GM18499 (cell line): ENCODE data around the gene NBPF19.
"Not testable (repeated sequence)": the region's sequence is repeated elsewhere in the genome, so short reads cannot be mapped to it uniquely, and the experiment has no call there.

Experiments used
- ATAC-seq: cut with Tn5 transposase; IDR thresholded peaks from one replicate; pipeline ENCODE4 v1.9.1; 2021; ENCODE audit warnings: moderate number of reproducible peaks; ENCODE audit not compliant: insufficient read depth, unreplicated experiment

Gene NBPF19, protein sequence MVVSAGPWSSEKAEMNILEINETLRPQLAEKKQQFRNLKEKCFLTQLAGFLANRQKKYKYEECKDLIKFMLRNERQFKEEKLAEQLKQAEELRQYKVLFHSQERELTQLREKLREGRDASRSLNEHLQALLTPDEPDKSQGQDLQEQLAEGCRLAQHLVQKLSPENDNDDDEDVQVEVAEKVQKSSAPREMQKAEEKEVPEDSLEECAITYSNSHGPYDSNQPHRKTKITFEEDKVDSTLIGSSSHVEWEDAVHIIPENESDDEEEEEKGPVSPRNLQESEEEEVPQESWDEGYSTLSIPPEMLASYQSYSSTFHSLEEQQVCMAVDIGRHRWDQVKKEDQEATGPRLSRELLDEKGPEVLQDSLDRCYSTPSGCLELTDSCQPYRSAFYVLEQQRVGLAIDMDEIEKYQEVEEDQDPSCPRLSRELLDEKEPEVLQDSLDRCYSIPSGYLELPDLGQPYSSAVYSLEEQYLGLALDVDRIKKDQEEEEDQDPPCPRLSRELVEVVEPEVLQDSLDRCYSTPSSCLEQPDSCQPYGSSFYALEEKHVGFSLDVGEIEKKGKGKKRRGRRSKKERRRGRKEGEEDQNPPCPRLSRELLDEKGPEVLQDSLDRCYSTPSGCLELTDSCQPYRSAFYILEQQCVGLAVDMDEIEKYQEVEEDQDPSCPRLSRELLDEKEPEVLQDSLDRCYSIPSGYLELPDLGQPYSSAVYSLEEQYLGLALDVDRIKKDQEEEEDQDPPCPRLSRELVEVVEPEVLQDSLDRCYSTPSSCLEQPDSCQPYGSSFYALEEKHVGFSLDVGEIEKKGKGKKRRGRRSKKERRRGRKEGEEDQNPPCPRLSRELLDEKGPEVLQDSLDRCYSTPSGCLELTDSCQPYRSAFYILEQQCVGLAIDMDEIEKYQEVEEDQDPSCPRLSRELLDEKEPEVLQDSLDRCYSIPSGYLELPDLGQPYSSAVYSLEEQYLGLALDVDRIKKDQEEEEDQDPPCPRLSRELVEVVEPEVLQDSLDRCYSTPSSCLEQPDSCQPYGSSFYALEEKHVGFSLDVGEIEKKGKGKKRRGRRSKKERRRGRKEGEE (N-terminal part only)

GRCh38 chr1:149474745-149475144, at the start of gene NBPF19:
Gene NBPF19 (plus strand): TSS chr1:149475045. CDS start chr1:149475933, 888 bp downstream.
- ATAC-seq, result not testable (repeated sequence)

- not testable (repeated sequence) for ATAC-seq
These were observed 46.5 kb upstream of the NBPF19 start for GRCh38 chr1:149428317-149428716.

- not testable (repeated sequence) for ATAC-seq
These were observed 29.4 kb upstream of the NBPF19 start for GRCh38 chr1:149445451-149445850.

- not testable (repeated sequence) for ATAC-seq
These were observed 22.6 kb upstream of the NBPF19 start for GRCh38 chr1:149452196-149452595.

DNA sequence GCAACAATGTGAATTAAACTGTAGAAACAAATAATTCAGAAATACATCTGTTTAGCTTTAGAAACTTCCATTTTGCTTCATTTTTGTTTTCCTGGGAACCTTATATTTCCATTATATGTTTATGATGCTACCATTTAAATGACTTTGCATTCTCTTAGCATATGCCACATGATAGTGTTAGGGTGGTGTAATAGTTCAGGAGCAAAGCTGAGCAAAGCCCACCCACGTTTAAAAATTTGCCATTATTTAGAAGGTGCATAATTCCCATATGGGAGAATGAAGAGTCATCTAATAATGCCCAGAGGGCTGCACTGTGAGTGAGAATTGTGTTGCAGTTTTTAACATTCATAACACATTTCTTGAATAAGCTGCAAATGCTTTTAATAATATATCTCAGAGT, 22.2 kb upstream of the NBPF19 start:
- not testable (repeated sequence) for ATAC-seq

GRCh38 chr1:149558350-149558825, 83.5 kb downstream of the NBPF19 start:
- not testable (repeated sequence) for ATAC-seq

GRCh38 chr1:149561806-149562205, 87.0 kb downstream of the NBPF19 start:
- not testable (repeated sequence) for ATAC-seq

DNA sequence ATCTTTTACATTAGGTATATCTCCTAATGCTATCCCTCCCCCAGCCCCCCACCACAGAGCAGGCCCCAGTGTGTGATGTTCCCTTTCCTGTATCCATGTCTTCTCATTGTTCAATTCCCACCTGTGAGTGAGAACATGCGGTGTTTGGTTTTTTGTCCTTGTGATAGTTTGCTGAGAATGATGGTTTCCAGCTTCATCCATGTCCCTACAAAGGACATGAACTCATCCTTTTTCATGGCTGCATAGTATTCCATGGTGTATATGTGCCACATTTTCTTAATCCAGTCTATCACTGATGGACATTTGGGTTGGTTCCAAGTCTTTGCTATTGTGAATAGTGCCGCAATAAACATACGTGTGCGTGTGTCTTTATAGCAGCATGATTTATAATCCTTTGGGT, 90.6 kb downstream of the NBPF19 start:
- not testable (repeated sequence) for ATAC-seq

DNA sequence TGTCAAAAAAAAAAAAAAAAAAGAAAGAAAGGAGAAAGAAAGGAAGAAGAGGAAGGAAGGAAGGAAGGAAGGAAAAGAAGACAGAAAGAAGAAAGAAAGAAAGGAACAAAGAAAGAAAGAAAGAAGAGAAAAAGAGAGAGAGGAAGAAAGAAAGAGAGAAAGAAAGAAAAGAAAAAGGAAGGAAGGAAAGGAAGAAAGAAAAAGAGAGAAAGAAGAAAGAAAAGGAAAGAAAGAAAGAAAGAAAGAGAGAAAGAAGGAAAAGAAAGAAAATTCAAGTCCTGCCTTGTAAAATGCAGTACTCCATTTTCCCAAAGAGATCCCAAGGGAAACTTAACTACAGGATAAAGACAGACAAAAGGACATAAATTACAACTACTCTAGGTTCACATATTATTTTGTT, 97.9 kb downstream of the NBPF19 start:
- not testable (repeated sequence) for ATAC-seq

DNA sequence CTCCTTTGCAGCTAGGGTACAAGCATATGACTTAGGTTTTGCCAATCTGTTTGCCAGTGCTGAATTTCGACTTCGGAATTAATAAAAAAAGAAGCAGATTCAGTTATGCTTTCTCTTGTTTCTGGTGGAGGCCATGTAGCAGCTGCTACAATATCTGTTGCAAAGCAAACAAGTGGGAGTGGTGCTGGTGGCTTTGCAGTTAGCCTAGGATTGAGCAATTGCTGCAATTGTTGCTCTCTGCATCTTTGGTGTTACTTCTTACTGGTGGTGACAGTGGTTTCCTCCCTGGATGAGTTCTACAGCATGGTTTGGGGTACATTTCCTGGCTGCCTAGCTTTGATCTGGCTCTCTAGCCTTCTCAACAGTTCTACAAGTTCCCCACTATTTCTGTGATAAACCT, 110.7 kb downstream of the NBPF19 start:
- not testable (repeated sequence) for ATAC-seq
